H1 (cell line): ENCODE results near the gene DDI2. TPM values are rescaled to one million over a fixed set of nuclear protein-coding genes. Genes with fewer than 3 reads are reported as not detected.

ENCODE experiments used
- CHD2 ChIP-seq: IDR thresholded peaks from 2 replicates; pipeline ENCODE4 v1.6.1; 2012; ENCODE audit warnings: low read length, improper control_type of control experiment
- GABPA ChIP-seq: IDR thresholded peaks from 2 replicates; pipeline ENCODE4 v1.6.1; 2011; ENCODE audit warnings: mild to moderate bottlenecking, low read length, moderate library complexity, borderline replicate concordance; ENCODE audit not compliant: insufficient read depth
- MAFK ChIP-seq: IDR thresholded peaks from 2 replicates; pipeline ENCODE4 v1.6.1; 2012; ENCODE audit warnings: low read depth, mild to moderate bottlenecking, improper control_type of control experiment, low read length
- POLR2A ChIP-seq, 2 experiments: IDR thresholded peaks; 1 replicate in 1 of 2; 2 replicates in 1 of 2; pipeline ENCODE4 v1.6.1; 2011; ENCODE audit warnings: low read depth in 2 of 2, low read length in 2 of 2, mild to moderate bottlenecking in 2 of 2; ENCODE audit errors: control extremely low read depth in 1 of 2
- SP2 ChIP-seq: IDR thresholded peaks from 2 replicates; pipeline ENCODE4 v1.6.1; 2012; ENCODE audit warnings: mild to moderate bottlenecking, low read length, inconsistent platforms
- polyA plus RNA-seq, 7 experiments: library from polyadenylated mRNA; depleted of rRNA in 3 of 7; stranded (reverse) in 5 of 7; unstranded in 2 of 7; fragments of >200 nt in 5 of 7; fragments of 200-250 nt in 2 of 7; gene quantifications; 1 replicate in 5 of 7; 2 replicates in 1 of 7; 4 replicates in 1 of 7; pipeline versions ENCODE4 v1.2.1 to v1.2.3, GENCODE V29; 2011 to 2013; ENCODE audit warnings: missing spikeins in 2 of 7, mixed read lengths in 2 of 7
- total RNA-seq: library from RNA; stranded (reverse); fragmentation: NEBNext Ultra II Directional; extraction: Animal tissue kit (Norgen Biotek cat#: 25700); gene quantifications from 2 replicates; pipeline ENCODE4 v1.2.1, GENCODE V29; 2021
- TF ChIP-seq, protein P1 (sequence below): IDR thresholded peaks from 2 replicates; pipeline ENCODE4 v1.6.1; 2012; ENCODE audit warnings: low read length, inconsistent platforms

The DDI2 gene
- total and polyA plus RNA-seq, 2 of the 8 experiments (the other 6 are each of a cell fraction or from before 2014, with no cell fraction given), result 7.7 to 38.3 TPM

DNA sequence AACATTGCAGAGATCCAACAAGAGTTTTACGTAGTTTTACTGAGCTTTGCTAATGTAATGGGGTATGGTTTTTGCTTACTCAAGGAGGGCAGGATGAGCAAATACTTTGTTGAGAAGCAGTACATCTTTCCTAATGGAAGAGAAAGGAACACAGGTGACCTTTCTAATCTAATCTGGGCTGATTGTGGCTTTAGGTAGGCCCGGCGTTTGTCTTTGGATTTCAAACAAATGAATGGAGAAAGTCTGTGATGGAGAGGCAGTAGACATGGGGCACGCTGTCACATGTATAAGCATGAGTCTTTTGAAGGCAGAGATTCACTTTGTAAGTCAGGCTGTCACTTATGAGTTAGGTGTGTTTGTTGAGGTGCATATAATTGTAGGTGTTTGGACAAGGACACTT, 68.6 kb downstream of the DDI2 start (continued):
- TF ChIP-seq MAFK (no peak), CHD2 (no peak), SP2 (no peak), GABPA (no peak), POLR2A (IDR thresholded peaks at IDR 0.05; ENCODE audit: control extremely low read depth in 1 of 2, low read depth in 2 of 2, low read length in 2 of 2) (no peak)
- TF ChIP-seq, protein P1, sequence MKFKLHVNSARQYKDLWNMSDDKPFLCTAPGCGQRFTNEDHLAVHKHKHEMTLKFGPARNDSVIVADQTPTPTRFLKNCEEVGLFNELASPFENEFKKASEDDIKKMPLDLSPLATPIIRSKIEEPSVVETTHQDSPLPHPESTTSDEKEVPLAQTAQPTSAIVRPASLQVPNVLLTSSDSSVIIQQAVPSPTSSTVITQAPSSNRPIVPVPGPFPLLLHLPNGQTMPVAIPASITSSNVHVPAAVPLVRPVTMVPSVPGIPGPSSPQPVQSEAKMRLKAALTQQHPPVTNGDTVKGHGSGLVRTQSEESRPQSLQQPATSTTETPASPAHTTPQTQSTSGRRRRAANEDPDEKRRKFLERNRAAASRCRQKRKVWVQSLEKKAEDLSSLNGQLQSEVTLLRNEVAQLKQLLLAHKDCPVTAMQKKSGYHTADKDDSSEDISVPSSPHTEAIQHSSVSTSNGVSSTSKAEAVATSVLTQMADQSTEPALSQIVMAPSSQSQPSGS, result no peak
